HG03039 (cell line): ENCODE data around the gene ZNF43.
"Not testable (repeated sequence)": the region's sequence is repeated elsewhere in the genome, so short reads cannot be mapped to it uniquely, and the experiment has no call there.

Source experiments
- ATAC-seq: cut with Tn5 transposase; IDR thresholded peaks from one replicate; pipeline ENCODE4 v1.9.1; 2021; ENCODE audit warnings: mild to moderate bottlenecking, moderate library complexity; ENCODE audit not compliant: unreplicated experiment

Gene ZNF43

DNA sequence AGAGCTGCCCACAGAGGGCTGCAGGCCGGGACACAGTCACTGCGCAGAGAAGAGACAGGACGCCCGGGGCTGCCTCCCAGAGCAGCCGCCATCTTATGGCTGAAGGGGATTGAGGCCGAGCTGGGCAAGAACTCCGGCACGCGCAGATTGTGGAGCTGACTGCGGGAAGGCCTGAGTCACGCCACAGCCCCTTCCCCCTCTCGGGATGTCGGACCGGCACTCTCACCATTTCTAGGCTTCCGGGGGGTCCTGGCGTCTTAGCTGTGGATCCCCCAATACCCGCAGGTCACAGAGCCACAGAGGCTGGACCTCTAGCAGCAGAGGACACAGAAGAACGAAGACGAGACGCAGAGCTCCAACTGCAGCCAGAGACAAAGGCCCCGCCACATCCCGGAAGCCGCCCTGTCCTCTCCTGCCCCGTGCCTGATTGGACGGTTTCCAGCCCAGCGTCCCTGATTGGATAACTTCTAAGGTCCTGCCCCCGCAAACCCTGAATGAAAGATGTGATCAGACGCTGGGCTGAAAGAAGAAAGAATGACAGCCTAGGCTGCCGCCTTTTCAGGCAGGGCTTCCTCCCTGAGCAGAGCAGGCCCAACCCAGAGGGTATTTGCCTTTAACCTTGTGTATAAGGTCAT lies at the start of gene ZNF43:
ZNF43 (minus strand) TSS at position 373 of the 635 bp plus-strand sequence; CDS start at position 229, 144 bp downstream.
- ATAC-seq: peak; percentile 94

GRCh38 chr19:21885516-21885915 lies 49.5 kb upstream of the ZNF43 start:
- not testable (repeated sequence) for ATAC-seq

- not testable (repeated sequence) for ATAC-seq
These were observed 48.8 kb upstream of the ZNF43 start for GRCh38 chr19:21884786-21885185.

GRCh38 chr19:21883516-21883915 lies 47.5 kb upstream of the ZNF43 start:
- ATAC-seq: no peak

DNA sequence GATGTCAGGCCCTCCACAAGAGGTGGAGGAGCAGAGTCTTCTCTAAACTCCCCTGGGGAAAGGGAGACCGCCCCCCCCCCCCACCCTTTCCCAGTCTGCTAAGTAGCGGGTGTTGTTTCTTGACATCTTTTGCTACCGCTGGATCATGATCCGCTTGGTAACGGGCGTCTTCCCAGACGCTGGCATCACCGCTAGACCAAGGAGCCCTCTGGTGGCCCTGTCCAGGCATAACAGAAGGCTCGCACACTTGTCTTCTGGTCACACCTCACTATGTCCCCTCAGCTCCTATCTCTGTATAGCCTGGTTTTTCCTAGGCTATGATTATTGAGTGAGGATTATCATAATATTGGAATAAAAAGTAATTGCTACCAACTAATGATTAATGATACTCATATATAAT lies 44.8 kb upstream of the ZNF43 start:
- ATAC-seq: not testable (repeated sequence)

DNA sequence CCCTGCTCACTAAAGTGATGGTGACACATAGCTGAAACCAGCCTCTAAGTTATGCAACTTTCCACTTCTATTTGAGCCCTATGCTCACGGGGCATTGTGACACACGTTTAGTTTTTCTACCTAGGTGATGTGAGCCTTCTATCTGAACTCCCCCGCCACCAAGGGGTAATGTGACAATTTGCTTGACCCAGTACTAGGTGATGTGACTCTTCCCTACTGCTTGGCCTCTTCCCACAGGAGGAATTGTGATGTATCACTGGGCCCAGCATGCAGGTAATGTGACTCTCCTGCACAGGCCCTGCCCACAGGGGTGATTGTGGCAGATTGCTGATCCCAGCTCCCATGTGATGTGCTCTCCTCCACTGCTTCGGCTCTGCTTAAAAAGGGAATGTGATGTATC lies 42.7 kb upstream of the ZNF43 start:
- no peak for ATAC-seq

- ATAC-seq: no peak
These were observed 42.0 kb upstream of the ZNF43 start for GRCh38 chr19:21877976-21878375.

- not testable (repeated sequence) for ATAC-seq
These were observed 40.6 kb upstream of the ZNF43 start for GRCh38 chr19:21876608-21877007.

DNA sequence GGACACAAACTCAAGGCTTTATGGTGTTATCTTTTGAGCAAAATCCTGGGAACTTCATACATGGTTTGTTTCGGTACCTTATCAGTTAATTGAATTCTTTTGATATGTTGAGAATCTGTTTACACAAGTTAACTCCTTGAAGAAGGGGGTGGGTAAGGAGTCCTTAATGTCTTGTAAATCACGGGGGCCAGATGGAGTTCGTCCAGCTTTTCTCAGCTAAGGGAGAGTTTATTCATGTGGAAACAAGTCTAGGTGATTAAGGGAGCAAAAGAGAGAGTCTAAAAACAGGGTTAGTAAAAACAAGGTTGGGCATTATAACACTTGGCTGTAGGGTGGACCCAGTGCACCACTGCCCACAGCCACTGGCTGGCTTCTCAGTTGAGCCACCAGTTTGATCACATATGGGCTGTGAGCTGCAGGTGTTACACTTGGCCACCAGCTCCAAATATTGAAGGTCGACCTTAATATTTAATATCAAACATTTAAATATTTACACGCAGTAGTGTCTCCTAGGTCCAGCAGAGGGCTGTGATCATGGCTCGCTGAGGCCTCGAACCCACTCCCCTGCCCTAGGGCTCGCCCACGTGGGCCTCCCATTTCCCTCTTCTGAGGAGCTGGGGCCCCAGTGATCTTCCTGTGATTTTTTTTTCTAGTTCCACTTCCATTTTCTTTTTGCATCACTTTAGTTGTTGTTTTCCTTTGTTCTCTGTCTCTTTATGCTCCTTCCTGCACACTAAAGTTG lies 21.0 kb upstream of the ZNF43 start:
- no peak for ATAC-seq

DNA sequence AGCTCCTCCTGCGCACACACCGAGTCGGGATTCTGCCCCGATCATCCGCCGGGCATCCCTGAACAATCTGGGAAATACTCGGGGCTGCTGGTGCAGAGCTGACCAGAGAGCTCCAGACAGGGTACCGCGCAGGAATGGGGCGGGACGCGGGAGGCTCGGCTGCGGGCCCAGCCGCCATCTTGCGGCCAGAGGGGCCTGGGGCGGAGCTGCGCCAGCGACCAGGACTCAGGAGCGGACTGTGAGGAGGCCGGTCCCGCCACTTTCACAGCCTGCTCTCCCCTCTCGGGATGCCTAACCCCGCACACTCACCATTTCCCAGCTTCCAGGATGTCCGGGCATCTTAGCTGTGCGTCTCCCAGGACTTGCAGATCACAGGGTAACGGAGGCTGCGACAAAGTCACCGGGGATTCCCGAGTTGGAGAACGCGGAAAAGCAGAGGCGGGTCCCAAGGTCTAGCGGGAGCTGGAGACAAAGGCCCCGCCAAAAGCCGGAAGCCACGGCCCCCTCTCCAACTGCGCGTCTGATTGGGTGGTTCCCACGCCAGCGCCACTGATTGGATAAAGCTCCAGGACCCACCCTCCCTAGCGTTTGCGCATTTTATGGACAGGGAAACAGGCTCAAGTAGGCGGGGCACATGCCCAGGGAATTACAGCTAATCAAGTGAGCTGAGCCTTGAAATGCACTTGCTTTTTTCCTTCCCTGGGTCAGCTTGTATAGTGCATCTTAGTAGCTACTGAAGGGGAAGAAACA lies 15.8 kb upstream of the ZNF43 start:
- ATAC-seq: peak; percentile 97

DNA sequence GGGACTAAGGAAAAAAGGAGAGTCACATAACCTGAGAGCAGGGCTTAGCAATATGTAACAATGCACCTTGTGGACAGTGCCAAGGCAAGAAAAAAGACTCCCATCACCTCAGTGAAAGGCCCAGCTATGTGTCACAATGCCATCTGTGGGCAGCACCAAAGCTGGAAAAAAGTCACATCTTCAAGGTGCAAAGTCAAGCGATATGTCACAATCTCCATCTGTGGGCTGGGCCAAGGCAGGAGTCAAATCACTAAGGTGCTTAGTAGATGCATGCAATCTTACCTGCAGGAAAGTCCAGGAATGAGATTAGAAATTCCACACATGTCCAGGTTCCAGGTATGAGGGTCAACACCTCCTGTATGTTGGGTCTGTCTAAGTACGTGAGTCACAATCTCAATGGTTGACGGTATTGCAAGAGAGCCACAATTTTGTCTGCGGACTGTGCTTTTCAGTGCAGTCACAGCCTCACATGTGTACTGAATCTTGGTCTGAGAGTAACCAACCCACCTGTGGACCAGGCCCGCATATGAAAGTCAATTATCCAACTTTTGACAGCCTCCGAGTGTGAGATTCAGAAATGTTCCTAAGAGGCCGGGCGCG lies 14.8 kb upstream of the ZNF43 start:
- ATAC-seq: no peak

DNA sequence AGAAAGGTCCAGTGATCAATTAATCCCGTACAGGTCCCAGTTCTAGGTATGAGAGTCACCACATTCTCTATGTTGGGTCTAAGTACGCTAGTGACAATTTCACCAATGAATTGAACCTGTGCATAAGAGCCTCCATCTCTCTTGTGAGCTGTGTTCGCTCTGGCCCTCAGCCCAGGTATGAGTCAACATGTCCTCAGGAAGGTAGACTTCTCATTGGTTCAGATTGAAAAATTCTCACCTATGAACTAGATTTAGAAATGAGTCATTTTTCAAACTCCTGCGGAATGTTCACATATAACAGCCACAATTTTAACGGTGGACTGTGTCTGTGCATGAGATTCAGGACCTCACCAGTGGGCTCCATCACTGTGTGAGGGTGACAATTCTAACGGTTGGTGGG lies 12.7 kb upstream of the ZNF43 start:
- no peak for ATAC-seq

- no peak for ATAC-seq
These were observed 7.1 kb upstream of the ZNF43 start for GRCh38 chr19:21843081-21843480.

GRCh38 chr19:21841488-21842097 lies 5.6 kb upstream of the ZNF43 start:
- ATAC-seq: no peak

- ATAC-seq: no peak
These were observed 5.1 kb upstream of the ZNF43 start for GRCh38 chr19:21841081-21841480.

GRCh38 chr19:21839976-21840375 lies 4.0 kb upstream of the ZNF43 start:
- ATAC-seq: no peak

GRCh38 chr19:21838646-21839045 lies 2.7 kb upstream of the ZNF43 start:
- ATAC-seq: no peak

GRCh38 chr19:21835429-21835809 lies 563 bp downstream of the ZNF43 start:
- no peak for ATAC-seq

DNA sequence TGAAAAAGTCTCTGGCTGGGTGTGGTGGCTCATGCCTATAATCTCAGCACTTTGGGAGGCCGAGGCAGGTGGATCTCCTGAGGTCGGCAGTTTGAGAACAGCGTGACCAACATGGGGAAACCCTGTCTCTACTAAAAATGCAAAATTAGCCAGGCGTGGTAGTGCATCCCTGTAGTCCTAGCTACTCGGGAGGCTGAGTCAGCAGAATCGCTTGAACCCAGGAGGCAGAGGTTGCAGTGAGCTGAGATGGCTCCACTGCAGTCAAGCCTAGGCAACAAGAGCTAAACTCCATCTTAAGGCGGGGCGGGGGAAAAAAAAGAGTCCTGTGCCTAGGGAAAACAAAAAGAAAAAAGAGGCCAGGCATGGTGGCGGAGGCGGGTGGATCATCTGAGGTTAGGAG lies 2.2 kb downstream of the ZNF43 start:
- ATAC-seq: no peak

DNA sequence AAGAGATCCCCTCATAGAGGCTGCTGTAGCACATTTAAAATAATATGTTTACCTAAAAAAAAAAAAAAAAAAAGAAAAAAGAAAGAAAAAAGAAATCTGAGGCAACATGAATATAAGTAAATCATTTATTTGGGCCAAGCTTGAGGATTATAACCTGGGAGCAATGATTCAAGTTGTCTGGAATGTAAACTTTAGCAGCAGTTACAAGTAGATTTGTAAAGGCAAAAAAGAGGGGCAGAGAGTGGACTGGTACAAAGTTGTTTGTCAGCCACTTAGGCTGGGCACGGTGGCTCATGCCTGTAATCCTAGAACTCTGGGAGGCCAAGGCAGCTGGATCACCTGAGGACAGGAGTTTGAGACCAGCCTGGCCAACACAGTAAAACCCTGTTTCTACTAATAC lies 11.3 kb downstream of the ZNF43 start:
- ATAC-seq: no peak

DNA sequence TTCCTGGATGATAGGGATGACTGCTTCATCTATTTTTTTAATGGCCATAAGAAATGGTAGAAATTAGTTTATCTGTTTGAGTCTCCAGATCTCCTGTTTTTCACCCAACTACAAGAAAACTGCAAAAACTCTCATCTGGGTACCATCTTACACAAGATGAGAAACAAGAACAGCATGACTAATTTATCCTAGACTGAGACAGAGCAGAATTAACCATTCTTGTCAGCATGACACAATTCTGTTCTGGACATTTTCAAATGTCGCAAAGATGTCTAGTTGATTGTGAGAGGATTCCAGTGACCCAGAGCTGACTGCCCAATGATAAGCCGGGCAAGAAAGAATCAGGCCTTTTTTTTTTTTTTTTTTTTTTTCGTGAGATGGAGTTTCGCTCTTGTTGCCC lies 12.8 kb downstream of the ZNF43 start:
- ATAC-seq: no peak
